GM18519 (cell line): ENCODE data around the gene MAPKAP1.

ENCODE experiments used
- ATAC-seq: cut with Tn5 transposase; IDR thresholded peaks from one replicate; pipeline ENCODE4 v1.9.1; 2021; ENCODE audit warnings: mild to moderate bottlenecking, moderate library complexity; ENCODE audit not compliant: unreplicated experiment, low FRiP score

Gene MAPKAP1

DNA sequence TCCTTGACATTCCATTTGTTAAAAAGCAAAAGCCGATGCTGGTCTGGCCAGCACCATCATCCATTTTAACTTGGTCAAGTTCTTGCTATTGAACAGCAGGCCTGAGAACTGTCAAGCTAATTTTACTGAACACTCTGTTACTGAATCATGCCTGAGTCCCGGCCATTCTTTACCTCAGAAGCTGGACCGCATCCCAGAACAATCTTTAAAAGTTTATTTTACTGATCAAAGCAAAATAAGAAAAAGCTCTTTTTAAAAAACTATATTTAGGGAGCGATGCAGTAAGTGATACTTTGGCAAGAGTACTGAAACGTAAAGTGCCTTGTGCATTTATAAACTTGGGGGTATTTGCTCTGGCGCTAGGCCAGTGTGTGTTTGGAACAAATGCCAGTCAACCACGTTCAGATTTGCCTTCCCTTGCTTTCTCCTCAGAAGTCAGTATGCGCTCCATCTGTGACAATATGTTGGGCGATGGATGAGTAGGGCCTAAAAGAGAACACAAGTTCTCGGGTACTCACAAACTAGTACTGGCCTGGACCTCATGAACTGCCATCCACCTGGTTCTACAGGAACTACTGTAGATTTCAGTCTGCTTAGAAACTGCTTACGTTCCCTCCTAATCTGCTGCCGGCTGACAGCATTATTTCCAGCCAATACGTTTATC lies 161.9 kb downstream of the MAPKAP1 start:
- ATAC-seq = no peak

DNA sequence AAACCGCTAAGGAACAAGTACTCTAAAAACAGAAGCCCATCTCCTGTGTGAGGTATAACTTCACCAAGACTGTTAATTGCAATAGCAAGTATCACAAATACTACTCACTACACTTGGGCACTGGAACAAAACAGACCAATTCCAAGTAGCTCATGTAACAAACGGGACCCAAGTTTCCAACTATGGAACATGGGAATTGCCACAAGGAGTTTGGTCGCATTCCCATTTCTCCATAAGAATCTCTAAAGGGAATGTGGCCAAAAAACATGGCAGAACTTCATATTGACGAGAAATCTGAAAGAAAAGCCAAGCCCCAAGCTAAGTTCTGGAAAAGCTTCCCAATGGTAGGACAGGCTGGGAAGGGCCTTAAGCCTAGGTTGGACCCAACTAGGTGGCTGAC lies 162.5 kb downstream of the MAPKAP1 start:
- ATAC-seq = no peak

DNA sequence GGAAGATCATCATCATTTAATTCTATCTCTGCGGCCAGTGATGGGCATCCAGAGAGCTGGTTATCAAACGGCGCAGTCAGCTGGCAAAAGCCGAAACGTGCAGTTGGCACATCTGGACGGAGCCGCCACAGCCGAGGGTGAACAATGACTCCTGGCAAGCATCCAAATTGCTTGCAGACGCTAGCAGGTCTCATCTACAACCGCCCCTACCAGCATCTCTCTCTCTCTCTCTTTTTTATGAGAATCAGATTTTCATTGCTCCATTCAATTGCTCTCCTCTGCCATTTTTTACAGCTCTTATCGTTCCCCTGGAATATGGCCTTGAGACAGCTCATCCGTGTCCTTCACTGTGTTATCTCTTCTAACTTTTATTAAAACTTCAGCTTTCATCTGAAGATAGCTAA lies 165.2 kb downstream of the MAPKAP1 start:
- ATAC-seq = no peak

DNA sequence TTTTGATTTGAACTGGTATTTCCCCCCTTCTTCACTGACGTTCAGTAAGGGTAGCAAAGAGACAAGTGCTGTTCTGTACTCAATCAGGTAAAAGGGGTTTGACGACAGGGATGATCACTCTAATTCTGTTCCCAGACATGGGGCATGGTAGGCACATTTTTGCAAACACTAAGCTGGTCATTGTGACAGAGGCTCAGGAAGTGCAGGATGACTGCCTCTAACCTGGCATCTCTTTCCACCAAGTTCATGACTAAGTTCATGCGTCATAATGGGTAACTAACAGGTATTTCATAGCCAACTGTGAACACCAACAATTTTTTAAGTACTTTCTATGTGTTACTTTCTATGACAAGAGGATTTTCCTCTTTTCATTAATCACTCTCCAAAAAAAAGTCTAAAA lies 166.5 kb downstream of the MAPKAP1 start:
- ATAC-seq = no peak

DNA sequence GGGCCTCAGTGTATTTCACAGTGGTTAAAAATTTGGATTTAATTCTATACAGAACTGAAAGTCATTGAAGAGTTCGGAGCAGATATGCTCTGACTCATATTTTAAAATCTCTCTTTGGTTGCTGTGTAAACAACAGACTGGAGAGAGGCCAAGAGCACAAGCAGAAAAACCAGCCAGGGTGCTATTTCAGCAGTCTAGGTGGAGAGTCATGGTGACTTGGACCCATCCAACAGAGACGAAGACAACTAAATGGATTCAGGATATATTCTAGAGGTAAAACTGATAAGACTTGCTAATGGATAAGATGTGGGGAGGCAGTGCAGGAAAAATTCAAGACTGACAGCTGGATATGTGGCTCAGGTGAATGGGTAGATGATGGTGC lies 168.9 kb downstream of the MAPKAP1 start:
- ATAC-seq = no peak

DNA sequence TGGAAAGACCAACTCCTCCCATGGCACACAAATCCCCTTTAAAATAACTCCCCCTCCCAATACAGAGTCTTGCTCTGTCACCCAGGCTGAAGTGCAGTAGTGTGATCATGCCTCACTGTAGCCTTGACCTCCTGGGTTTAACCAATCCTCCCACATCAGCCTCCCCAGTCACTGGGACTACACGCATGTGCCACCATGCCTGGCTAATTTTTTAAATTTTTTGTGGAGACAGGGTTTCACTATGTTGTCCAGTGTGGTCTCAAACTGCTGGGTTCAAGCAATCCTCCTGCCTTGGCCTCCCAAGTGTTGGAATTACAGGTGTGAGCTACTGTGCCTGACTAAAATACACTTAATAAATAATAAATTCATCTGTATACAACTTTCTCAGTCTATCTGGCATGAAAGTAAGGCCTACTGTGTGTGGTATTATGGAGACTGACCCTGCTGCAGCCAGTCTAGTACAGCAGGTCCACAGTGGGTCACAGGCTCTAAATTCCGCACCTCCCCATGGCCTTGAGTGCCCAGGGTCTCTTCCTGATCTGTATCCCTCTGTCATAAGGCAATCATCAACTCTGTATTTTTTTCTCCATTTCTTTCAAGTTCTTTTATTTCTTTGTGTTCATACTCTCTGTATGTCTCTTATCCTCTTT lies 169.4 kb downstream of the MAPKAP1 start:
- ATAC-seq = no peak

DNA sequence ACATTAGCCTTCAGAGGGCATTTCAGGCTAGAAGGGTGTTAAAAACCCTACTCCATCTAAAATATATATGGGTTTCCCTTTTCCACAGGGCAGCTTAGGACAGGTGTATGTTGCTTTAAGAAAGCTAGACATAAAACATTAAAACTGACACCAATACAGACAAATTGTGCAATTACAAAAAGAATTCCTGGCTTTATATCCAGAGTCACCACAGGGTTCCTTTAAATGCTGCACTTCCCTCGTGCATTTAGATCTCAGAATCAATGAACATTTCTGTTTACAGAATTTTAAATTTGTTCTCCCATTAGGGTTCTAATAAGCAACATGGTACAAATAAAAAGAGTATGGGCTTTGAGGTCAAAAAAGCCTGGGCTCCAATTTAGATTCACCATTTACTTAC lies 170.2 kb downstream of the MAPKAP1 start:
- ATAC-seq = no peak

DNA sequence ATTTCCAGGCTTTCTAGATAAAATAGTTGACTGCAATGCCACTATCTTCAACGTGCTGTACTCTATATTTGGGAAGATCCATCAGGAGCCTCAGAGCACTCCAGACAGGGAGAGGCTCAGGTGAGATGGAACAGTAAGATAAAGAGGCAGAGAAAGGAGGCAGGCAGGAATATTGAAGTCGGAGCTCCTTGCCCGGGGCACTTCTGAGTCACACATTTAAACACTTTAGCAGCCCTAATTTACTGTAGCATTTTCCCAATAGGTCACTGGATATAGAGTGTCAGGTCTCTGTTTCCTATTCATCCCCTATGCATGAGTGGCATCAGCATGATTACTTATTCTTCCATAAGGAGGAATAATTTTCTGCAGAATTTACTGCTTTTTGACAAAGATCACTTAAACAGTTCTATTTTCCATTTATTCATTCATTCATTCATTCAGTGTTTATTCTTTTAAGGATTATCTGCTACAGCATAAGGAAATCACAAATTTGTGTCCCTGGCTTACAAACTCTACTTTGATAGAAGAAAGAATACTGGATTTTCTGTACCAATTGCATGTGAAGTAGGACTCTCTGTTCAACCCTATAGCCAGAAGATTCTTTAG lies 170.7 kb downstream of the MAPKAP1 start:
- no peak for ATAC-seq

DNA sequence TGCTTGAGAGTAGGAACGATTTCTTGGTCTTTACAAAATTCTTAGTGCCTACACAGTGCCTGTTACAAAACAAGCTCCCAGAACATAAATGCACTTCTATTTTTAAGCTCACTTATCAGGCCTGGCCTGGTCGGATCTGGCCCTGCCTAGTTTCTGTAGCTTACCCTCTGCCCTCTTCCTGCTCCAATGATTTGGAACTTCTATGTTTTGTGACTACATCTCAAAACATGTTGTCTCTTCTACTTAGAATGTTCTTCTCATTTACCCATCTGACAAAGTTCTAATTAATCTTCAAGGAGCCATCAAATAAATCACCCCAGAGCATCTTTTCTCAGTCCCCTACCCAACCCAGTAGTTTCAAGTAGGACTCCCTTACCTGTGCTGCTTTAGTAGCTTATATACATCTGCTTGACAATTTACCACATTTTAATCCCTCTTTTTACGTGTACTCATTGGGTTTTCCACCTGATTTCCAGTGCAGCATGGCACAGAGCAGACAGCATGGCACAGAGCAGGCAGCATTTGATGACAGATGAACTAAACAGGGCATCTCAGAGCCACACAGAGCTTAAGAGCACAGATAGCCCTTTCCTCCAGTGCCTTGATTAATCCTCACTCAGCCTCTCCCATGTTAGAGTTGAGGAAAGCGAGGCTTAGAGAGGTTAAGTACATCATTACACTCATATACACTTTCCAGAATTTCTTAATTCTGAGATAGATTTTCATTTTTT lies 171.9 kb downstream of the MAPKAP1 start:
- ATAC-seq = no peak

DNA sequence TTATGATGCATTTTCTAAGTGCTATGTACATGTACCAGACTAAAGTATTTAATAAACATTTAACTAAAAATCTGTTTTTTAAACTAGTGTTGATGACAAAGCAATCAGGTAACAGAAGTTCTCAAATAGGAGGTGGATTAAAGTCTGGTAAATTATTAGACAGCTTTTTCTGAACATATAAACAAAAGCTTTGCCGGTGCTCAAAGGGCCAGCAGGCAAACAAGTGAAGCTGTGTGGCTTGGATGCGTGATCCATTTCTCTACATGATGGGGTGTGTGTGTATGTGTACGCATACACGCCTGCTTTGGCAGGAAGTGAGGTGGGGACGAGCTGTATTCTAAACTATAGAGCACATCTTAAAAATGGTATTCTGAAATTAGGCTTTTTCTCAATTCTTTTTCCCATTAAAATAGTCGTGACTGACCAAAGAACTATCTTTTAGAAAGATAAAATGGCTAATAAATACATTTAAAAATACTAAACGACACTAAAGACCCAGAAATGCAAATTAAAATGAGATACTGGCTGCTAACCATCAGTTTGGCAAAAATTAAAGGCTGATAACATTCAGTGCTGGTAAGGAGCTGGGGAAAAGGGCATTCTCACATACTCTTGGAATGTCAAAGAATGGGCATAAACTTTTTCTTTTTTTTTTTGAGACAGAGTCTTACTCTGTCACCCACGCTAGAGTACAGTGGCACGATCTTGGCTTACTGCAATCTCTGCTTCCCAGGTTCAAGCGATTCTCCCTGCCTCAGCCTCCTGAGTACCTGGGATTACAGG lies 174.0 kb downstream of the MAPKAP1 start:
- ATAC-seq = no peak

DNA sequence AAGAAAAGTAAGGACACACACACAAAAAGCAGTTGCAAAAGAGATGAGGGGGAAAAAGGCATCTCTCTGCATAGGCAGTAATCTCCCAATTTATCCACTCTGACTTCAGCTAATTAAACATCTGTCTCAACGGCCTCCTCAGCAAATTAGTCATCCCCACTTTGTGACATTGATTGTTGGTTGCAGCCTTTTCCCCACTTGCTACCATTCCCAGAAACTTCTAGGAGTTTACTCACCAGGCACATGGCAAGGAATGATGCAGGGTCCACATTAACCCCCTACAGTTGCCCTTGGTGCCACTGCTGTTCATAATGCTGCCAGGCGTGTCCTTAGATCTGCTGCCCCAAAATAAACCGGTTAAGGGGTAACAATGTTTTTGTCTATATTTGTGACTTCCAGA lies 174.6 kb downstream of the MAPKAP1 start:
- no peak for ATAC-seq

DNA sequence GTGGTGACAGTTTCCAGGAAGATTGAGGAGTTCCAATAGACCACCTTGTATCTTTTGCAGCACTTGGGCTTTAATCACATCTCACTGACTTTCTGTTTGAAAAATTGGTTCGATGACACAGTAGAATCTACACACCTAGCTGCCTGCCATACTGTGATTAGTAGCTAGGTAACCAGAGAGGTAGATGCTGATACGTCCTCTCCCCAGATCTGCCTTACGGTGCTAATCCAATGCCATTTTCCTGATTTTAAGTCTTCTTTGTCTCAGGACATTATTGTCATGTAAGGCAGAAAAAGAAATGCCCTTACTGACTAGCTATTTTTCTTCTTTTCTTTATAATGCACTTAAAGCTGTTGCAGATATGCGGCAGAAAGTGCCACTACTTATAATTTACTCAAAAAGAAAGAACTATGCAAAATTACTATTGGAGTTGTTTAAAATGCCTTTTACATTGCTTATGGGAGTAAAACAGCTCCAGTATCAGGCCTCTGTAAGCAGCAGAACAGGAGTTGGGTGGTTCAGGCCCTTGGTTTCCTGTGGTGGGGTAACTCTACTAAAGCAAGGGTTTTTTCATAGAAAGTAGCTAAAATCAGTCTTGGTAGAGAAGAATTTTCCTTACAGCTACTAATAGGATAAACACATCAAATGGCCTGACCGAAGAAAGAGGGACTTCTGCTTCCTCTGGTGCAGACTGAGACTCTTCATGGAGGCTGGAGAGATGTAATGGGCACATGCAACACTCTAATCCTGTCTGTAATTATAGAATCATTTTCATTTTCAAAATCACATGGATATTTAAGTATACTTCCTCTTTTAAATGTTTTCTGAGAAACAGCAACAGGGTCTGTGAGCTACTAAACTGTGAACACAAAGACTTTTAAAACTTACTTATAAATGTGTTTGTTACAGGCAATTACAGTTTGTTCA lies 177.2 kb downstream of the MAPKAP1 start:
- no peak for ATAC-seq

DNA sequence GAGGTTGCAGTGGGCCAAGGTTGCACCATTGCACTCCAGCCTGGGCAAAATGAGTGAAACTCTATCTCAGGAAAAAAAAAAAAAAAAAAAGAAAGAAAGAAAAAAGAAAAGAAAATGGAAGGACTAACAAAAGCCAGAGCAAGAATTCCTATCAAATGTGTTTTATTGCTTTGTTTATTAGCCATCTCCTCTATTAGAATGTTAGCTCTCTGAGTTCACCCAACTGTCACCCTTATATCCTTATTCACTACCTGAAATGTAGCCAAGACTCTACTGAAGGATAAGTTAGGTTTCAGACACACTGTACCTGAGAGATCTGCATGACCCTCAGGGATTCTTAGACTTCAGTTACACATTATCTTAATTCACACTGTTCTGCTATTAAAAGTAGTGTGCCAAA lies 177.9 kb downstream of the MAPKAP1 start:
- ATAC-seq = no peak

DNA sequence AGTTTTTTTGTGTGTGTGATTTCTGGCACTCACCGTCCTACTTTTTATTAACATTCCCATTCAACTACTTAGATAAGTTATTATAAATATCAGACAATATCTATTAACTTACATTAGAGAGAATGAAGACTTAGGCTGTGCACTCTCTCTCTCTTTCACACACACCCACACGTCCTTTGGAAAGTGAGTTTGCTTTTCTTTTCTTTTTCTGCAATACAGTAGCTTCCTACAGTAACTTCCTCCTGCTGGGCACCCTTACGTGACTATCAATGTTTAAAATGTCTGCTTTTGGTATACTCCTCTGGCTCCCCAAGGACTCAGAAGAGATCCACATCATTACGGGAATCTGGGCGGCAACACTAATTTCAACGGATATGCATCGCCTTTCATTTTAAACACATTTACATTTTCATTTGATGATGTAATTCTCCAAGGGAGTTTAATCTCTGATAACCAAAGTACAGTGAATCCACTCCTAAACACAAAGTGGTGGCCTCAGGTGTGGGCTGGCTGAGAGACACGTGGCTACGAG lies 179.5 kb downstream of the MAPKAP1 start:
- ATAC-seq = no peak

DNA sequence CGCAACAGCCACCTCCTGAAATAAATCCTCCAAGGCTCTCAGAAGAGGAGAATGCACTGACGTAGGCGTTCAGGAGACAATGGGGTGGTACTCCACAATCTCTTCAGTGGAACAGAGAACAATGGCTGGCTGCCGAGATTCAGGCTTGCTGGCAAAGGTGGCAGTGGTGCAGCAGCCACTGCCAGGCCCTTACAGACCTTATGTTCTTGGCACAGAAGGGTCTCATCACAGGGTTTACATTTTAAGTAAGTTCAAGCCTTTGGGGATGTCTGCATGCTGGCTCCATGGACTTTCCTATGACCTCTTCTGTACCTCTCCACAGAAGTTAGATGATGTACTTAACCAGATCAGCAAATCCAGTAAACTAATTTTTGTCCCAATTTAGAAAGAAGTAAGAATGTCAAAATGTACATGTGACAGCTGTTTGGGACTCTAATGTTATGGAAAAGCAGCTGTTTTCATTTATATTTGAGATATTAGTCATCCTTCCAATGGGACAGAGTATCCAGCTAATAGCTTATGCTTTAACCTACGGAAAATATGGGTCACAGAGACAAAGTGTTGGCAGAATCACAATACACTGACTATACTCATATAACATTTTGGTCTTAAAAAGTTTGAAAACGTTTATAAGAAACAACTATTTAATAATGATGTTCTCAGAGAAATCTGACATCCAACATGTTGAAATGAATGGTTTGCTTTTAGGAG lies 180.9 kb downstream of the MAPKAP1 start:
- no peak for ATAC-seq

DNA sequence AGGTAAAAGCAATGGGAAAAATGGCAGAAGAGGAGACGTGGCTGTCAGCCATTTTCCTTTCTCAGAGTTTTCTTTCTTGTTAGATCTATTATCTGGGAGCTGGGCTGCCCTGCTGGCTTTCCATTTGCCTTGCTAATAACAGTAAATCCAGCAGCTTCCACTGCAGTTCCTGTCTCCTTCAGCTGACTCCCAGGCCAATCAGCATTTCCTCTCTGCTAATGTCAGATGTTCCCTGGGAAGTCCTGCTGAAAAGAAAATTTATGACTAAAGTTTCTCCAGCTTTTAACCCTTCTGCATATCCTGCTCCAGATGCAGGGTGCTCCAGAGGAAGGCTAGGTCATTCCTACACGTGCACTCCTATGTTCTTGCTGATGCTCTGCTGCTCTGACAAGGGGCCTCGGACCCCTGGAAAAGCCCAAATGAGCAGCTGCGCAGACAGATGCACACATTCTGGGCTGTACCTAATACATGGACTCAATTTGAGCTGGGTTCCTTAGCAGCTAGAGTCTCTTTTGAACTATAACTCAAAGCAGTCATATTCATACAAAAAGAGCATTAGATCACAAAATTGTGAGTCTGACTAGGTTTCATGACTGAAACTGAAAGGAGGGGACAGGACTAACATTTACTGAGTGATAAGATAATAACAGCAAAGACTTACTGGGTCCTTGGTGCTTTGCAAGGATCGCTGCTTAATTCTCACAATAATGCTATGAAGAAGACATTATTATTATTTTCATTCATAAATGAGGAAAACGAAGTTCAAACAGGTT lies 182.2 kb downstream of the MAPKAP1 start:
- ATAC-seq = no peak

DNA sequence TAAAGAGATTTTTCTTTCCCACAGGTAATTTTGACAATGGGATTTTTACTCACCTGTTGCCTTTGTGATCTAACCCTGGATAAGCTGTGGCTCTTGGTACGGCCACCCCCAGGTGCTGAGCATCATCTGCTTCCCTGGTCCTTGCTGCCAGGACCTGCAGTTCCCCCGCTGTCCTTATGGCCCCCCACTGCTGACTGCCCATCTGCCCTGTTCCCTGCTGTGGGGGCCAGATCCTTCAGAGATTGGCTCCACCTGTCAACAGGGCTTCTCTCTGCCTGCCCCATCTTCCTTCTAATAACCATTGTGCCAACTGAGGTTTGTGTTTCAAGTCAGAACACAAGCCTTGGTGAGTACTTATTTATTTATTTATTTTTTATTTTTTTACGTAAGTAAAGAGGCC lies 183.3 kb downstream of the MAPKAP1 start:
- ATAC-seq = no peak

DNA sequence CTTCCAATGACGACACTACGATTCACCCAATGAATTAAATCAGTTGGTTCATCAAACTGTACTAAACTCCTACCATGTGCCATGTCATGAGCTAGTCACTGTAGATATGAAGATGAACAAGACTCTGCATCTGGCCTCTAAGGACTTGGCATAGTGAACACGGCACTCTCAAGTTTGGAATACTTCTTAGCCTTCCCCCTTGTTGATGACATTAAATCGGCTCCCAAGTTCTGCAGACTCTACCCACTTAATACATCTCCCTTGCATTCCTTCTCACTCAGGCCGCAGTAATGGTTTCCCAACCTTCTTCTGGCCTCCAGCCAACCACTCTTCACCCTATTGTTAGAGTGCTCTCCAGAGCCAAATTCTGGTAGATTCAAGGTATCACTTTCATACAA lies 184.7 kb downstream of the MAPKAP1 start:
- no peak for ATAC-seq
